ENCODE results near the gene LNP1.

DNA sequence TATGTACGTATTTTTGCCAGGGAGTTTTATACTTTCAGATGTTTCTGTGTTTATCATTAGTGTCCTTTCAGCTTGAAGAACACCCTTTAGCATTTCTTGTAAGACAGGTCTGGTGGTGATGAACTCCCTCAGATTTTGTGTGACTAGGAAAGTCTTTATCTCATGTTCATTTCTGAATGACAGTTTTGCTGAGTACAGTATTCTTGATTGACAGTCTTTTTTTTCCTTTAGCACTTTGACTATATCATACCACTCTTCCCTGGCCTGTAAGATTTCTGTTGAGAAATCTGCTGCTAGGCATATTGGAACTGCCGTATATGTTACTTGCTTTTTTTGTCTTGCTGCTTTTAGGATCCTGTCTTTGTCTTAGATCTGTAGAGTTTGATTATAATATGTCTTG, 5.8 kb downstream of the LNP1 start:
- TF ChIP-seq ZNF565 (CRISPR knock-in tag; conservative IDR thresholded peaks at IDR 0.05; ENCODE audit: low read depth) = no peak
- no peak for TF ChIP-seq CSDC2 (CRISPR knock-in tag; IDR thresholded peaks at IDR 0.05)

Measured in SK-N-SH treated with all-trans-retinoic acid at 6 μM for 48 hours (cell line).